ENCODE data around the gene SPATA25.
A peak's percentile ranks its signal among the peaks of the same experiment; 100 is the strongest.
"Not testable (repeated sequence)": the region's sequence is repeated elsewhere in the genome, so short reads cannot be mapped to it uniquely, and the experiment has no call there.

The SPATA25 gene

GRCh38 chr20:45887346-45887715 is at the start of gene SPATA25:
Gene SPATA25, minus strand, starts transcription at chr20:45887622. Its CDS starts 32 bp downstream, at chr20:45887590.
- DNase-seq, result no peak

GRCh38 chr20:45935416-45936046 is 48.1 kb upstream of the SPATA25 start:
- DNase-seq, result no peak

- DNase-seq, result peak; percentile 98
These were observed 47.4 kb upstream of the SPATA25 start, which contains the start of gene PCIF1 for GRCh38 chr20:45934586-45935415. Gene PCIF1, plus strand, starts transcription at chr20:45934683. Its CDS starts 4,317 bp downstream, at chr20:45939000.

GRCh38 chr20:45934046-45934585 is 46.7 kb upstream of the SPATA25 start:
- DNase-seq, result no peak

DNA sequence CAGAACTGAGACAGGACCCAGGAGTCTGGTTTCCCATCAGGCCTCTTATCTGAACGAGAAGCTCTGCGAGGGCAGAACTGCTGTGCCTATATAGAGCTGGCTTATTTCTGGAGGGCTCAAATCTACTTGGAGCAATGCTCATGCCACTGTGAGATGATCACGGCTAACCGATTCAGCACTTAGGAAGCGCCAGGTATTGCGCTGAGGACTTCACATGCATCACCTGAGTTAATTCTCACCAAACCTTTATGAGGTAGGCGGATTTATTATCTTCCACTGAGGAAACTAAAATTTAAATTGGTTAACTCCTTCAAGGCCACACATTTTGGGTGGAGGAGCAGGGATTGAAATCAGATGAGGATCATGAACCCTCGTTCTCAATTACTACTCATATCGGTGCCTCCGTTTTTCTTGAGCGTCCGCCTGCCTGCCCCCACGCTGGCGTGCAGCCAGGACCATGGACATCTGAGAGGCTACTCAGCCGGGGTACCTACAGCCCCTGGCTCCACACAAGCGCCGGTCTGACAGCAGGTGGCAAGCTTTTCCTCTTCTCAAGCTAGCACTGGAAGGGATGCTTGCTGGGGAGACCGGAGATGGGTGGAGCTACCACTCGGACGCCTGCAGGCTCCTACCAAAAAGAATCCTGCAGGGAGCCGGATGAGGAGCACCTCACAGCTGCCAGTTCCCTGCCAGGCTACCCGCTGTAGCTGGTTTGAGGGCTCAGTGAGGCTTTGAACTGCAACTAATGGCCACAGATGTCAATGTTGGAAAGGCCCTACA is 46.0 kb upstream of the SPATA25 start:
- peak; percentile 49 for DNase-seq

DNA sequence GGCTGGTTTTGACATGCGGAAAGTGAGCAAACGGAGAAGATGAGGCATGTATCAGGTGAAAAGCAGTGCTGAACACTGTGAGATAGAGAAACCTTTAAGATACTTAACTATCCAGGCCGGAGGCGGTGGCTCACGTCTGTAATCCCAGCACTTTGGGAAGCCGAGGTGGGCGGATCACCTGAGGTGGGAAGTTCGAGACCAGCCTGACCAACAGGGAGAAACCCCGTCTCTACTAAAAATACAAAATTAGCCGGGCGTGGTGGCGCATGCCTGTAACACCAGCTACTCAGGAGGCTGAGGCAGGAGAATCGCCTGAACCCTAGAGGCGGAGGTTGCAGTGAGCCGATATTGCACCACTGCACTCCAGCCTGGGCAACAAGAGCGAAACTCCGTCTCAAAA is 44.3 kb upstream of the SPATA25 start:
- not testable (repeated sequence) for DNase-seq

- DNase-seq, result no peak
These were observed 39.9 kb upstream of the SPATA25 start for GRCh38 chr20:45927071-45927878.

GRCh38 chr20:45926731-45927070 is 39.3 kb upstream of the SPATA25 start:
- no peak for DNase-seq

GRCh38 chr20:45925821-45926506 is 38.5 kb upstream of the SPATA25 start:
- no peak for DNase-seq

GRCh38 chr20:45924391-45925261 is 37.2 kb upstream of the SPATA25 start:
- no peak for DNase-seq

- no peak for DNase-seq
These were observed 34.1 kb upstream of the SPATA25 start for GRCh38 chr20:45921337-45922189.

GRCh38 chr20:45920462-45921336 is 33.3 kb upstream of the SPATA25 start:
- no peak for DNase-seq

GRCh38 chr20:45919542-45920399 is 32.3 kb upstream of the SPATA25 start:
- DNase-seq, result no peak

DNA sequence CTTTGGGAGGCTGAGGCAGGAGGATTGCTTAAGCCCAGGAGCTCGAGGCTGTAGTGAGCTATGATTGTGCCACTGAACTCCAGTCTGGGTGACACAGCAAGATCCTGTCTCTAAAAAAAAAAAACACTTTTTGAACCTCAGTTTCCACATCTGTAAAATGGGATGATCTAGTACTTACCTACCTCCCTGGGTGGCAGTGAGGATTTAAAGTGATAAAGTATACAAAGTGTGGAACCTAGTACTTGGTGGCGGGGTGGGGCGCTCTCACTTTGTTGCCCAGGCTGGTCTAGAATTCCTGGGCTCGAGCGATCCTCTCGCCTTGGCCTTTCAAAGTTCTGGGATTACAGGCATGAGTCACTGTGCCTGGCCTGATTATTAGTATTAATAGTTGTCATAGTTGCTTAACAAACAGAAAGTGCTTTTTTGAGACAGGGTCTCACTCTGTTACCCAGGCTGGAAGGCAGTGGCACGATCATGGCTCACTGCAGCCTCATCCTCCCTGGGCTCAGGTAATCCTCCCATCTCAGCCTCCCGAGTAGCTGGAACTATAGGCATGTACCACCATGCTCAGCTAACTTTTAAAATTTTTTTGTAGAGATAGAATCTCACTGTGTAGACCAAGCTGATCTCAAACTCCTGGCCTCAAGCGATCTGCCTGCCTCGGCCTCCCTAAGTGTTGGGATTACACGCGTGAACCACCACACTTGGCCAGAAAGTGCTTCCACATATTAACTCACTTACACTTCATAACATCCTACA is 31.5 kb upstream of the SPATA25 start:
- DNase-seq, result no peak

- no peak for DNase-seq
These were observed 30.8 kb upstream of the SPATA25 start for GRCh38 chr20:45918182-45918737.

DNA sequence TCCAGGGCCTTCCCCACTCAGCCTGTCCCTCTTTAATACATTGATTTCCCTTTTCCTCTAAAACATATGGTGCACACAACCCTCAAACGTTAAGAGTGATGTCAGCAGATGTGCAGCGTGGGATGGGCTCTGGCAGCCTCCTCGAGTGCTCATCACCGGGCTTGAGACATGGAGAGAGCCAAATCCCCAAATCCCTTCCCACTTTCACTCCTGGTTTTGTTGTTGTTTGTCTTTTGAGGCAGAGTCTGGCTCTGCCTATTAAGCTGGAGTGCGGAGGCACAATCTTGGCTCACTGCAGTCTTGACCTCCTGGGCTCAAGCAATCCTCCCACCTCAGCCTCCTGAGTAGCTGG is 30.3 kb upstream of the SPATA25 start:
- DNase-seq, result no peak

DNA sequence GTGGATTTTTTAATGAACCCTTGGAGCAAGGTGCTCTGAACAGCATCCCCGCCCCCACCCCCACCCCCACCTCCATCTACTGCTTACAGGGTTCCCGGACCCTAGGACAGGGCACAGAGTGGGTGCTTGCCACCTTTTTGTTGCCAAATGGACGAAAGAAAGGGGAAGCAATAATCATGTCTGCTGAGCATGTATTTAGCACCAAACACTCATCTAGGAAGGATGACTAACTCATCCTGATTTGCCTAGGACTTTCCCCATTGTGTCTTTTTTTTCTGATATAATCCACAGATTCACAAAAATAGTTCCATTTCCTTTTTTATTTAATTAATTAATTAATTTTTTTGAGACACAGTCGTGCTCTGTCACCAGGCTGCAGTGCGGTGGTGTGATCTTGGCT is 25.7 kb upstream of the SPATA25 start:
- DNase-seq, result no peak
